Fibroblast of lung (primary cell): ENCODE results near the gene TSGA10.

Source experiments
- EZH2 ChIP-seq: IDR thresholded peaks from 2 replicates; pipeline ENCODE4 v1.5.1; 2012; ENCODE audit warnings: low read length, control low read depth, mild to moderate bottlenecking; ENCODE audit errors: missing control alignments
- TF ChIP-seq, protein P1 (sequence below), 2 donors: IDR thresholded peaks in 1 of 2; conservative IDR thresholded peaks in 1 of 2; 1 replicate in 1 of 2; 2 replicates in 1 of 2; pipeline ENCODE4 v1.5.1; 2011 to 2012; ENCODE audit warnings: low read length in 2 of 2, control low read depth in 1 of 2, inconsistent platforms in 1 of 2, low read depth in 1 of 2, mild to moderate bottlenecking in 1 of 2

DNA sequence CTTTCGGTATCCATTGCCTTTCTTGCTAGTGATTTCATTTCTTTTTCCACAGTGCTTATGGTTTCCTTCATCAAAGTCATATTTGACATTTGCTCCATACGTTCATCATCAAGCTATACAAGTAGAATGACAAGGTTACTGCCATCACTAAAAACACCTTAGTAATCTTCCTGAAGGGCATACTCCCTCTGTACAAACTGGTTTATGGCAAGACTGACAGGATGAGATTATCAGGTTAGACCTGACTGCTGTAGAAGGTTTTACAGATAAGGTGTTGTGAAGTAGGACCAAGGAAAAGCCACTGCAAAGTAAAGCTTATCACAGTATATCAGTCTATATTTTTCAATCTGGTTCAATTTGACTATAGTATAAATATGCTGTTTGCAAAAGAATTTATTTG, 50.7 kb downstream of the TSGA10 start:
- no peak for TF ChIP-seq EZH2
- TF ChIP-seq, protein P1, sequence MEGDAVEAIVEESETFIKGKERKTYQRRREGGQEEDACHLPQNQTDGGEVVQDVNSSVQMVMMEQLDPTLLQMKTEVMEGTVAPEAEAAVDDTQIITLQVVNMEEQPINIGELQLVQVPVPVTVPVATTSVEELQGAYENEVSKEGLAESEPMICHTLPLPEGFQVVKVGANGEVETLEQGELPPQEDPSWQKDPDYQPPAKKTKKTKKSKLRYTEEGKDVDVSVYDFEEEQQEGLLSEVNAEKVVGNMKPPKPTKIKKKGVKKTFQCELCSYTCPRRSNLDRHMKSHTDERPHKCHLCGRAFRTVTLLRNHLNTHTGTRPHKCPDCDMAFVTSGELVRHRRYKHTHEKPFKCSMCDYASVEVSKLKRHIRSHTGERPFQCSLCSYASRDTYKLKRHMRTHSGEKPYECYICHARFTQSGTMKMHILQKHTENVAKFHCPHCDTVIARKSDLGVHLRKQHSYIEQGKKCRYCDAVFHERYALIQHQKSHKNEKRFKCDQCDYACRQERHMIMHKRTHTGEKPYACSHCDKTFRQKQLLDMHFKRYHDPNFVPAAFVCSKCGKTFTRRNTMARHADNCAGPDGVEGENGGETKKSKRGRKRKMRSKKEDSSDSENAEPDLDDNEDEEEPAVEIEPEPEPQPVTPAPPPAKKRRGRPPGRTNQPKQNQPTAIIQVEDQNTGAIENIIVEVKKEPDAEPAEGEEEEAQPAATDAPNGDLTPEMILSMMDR (conservative IDR thresholded peaks at IDR 0.05 in 1 of 2, IDR thresholded peaks at IDR 0.05 in 1 of 2; ENCODE audit: low read depth in 1 of 2, low read length in 2 of 2) = no peak
